NCI-H345 treated with DMSO at 0.1 percent for 48 hours (cell line): ENCODE data around the gene TMEM269.
"Not testable (repeated sequence)": the region's sequence is repeated elsewhere in the genome, so short reads cannot be mapped to it uniquely, and the experiment has no call there.

Experiments
- DNase-seq: peaks from one replicate; lab custom pipeline; 2025; ENCODE audit not compliant: unreplicated experiment; lab: John Stamatoyannopoulos, UW

The TMEM269 gene

GRCh38 chr1:42748021-42748420, 36.8 kb upstream of the TMEM269 start:
- no peak for DNase-seq

- DNase-seq: no peak
These were observed 36.1 kb upstream of the TMEM269 start for GRCh38 chr1:42748461-42749410.

GRCh38 chr1:42750041-42750440, 34.8 kb upstream of the TMEM269 start:
- DNase-seq: no peak

- not testable (repeated sequence) for DNase-seq
These were observed 33.2 kb upstream of the TMEM269 start for GRCh38 chr1:42751511-42752070.

GRCh38 chr1:42752284-42752683, 32.5 kb upstream of the TMEM269 start:
- no peak for DNase-seq

GRCh38 chr1:42753070-42753469, 31.7 kb upstream of the TMEM269 start:
- no peak for DNase-seq

GRCh38 chr1:42756956-42757891, 27.6 kb upstream of the TMEM269 start:
- peak; percentile 11 for DNase-seq

- DNase-seq: no peak
These were observed 26.9 kb upstream of the TMEM269 start for GRCh38 chr1:42757892-42758275.

- no peak for DNase-seq
These were observed 26.1 kb upstream of the TMEM269 start for GRCh38 chr1:42758641-42759040.

GRCh38 chr1:42759114-42759513, 25.7 kb upstream of the TMEM269 start:
- DNase-seq: no peak

- no peak for DNase-seq
These were observed 23.2 kb upstream of the TMEM269 start for GRCh38 chr1:42761567-42761966.

GRCh38 chr1:42762269-42762668, 22.5 kb upstream of the TMEM269 start:
- DNase-seq: no peak

GRCh38 chr1:42765269-42765668, 19.5 kb upstream of the TMEM269 start:
- no peak for DNase-seq

- peak; percentile 32 for DNase-seq
These were observed 18.7 kb upstream of the TMEM269 start for GRCh38 chr1:42765832-42766740.

GRCh38 chr1:42766741-42767509, 17.9 kb upstream of the TMEM269 start, which contains the start of the genes C1orf50 and P3H1:
Gene C1orf50, plus strand, starts transcription at chr1:42767249. Its CDS starts 63 bp downstream, at chr1:42767312.
Gene P3H1, minus strand, starts transcription at chr1:42767028. Its CDS starts 57 bp downstream, at chr1:42766971.
- DNase-seq: peak; percentile 98

- no peak for DNase-seq
These were observed 17.2 kb upstream of the TMEM269 start for GRCh38 chr1:42767510-42768000.

GRCh38 chr1:42768172-42768571, 16.6 kb upstream of the TMEM269 start:
- DNase-seq: no peak

- DNase-seq: no peak
These were observed 15.0 kb upstream of the TMEM269 start for GRCh38 chr1:42769811-42770210.

GRCh38 chr1:42773420-42773819, 11.4 kb upstream of the TMEM269 start:
- DNase-seq: no peak
